Spleen (tissue), 11 donors: ENCODE measurements around the gene GSTO1. TPM values are rescaled to one million over a fixed set of nuclear protein-coding genes. Genes with fewer than 3 reads are reported as not detected.

Experiments
- DNase-seq: peaks from one replicate; pipeline ENCODE4 v3.0.0-alpha.2; 2020
- H3K27ac ChIP-seq, 8 donors: fragments of 200-600 bp; sonication (generic) in 7 of 8; 1 replicate in 4 of 8; 2 replicates in 4 of 8; pipeline versions ENCODE4 v1.5.0 to v1.8.0; 2016 to 2021; ENCODE audit warnings: inconsistent platforms in 4 of 8, mild to moderate bottlenecking in 4 of 8, moderate library complexity in 1 of 8
- H3K27me3 ChIP-seq, 7 donors: fragments of 200-600 bp; sonication (generic) in 6 of 7; replicated peaks in 1 of 7; 1 replicate in 4 of 7; 2 replicates in 3 of 7; pipeline versions ENCODE4 v1.5.0 to v1.8.0; 2016 to 2021; ENCODE audit warnings: inconsistent platforms in 3 of 7, mild to moderate bottlenecking in 1 of 7
- H3K36me3 ChIP-seq, 6 donors: fragments of 200-600 bp; sonication (generic) in 5 of 6; 1 replicate in 4 of 6; 2 replicates in 2 of 6; pipeline versions ENCODE4 v1.5.0 to v1.8.0; 2016 to 2021; ENCODE audit warnings: inconsistent platforms in 2 of 6
- H3K4me1 ChIP-seq, 6 donors: fragments of 200-600 bp; sonication (generic) in 5 of 6; 1 replicate in 3 of 6; 2 replicates in 3 of 6; pipeline versions ENCODE4 v1.5.0 to v1.8.0; 2016 to 2021; ENCODE audit warnings: inconsistent platforms in 3 of 6
- H3K4me3 ChIP-seq, 8 donors: fragments of 200-600 bp; sonication (generic) in 7 of 8; 1 replicate in 4 of 8; 2 replicates in 4 of 8; pipeline versions ENCODE4 v1.5.0 to v1.8.0; 2016 to 2021; ENCODE audit warnings: inconsistent platforms in 4 of 8, mild to moderate bottlenecking in 4 of 8, moderate library complexity in 2 of 8
- H3K9me3 ChIP-seq, 8 donors: fragments of 200-600 bp; sonication (generic) in 7 of 8; 1 replicate in 4 of 8; 2 replicates in 4 of 8; pipeline versions ENCODE4 v1.5.0 to v1.8.0; 2016 to 2021; ENCODE audit warnings: inconsistent platforms in 4 of 8
- CTCF ChIP-seq, 11 experiments: fragments of 200-600 bp in 7 of 11; fragments of 450-650 bp in 4 of 11; sonication (generic) in 4 of 11; IDR thresholded peaks in 8 of 11; conservative IDR thresholded peaks in 3 of 11; 1 replicate in 7 of 11; 2 replicates in 4 of 11; pipeline versions ENCODE4 v1.4.0 to v1.8.0; 2016 to 2021; ENCODE audit warnings: antibody characterized with exemption in 11 of 11, inconsistent platforms in 4 of 11, mild to moderate bottlenecking in 1 of 11
- POLR2A ChIP-seq, 3 donors: fragments of 450-650 bp; IDR thresholded peaks; one replicate each; pipeline ENCODE4 v1.5.1; 2017; ENCODE audit warnings: antibody characterized with exemption in 3 of 3, mild to moderate bottlenecking in 1 of 3
- POLR2AphosphoS5 ChIP-seq, 3 donors: sonication (generic); formaldehyde crosslinking; IDR thresholded peaks; one replicate each; pipeline ENCODE4 v1.5.1; 2017; ENCODE audit warnings: antibody characterized with exemption in 3 of 3
- WGBS, 5 donors: extraction: QIAGEN DNeasy Blood & Tissue Kit in 3 of 5; methylation state at CpG; one replicate each; pipeline versions ENCODE4 v1.1.5 to v1.1.7; 2013 to 2018; 5-methylcytosine and 5-hydroxymethylcytosine counted together
- intact Hi-C: fragments of 100-400 bp; cut with DNase I; formaldehyde crosslinking; loops from one replicate; pipeline ENCODE4 v1.15.0; 2023; ENCODE audit warnings: low total_unique reads
- polyA plus RNA-seq, 3 donors: library from polyadenylated mRNA; stranded (reverse); fragments of 200-250 nt; gene quantifications; one replicate each; pipeline ENCODE4 v1.2.1, GENCODE V29; 2013
- total RNA-seq, 7 donors: library from RNA; depleted of rRNA in 3 of 7; stranded (reverse); fragments of >200 nt in 3 of 7; fragmentation: NEBNext Ultra II Directional in 4 of 7; extraction: Animal tissue kit (Norgen Biotek cat#: 25700) in 4 of 7; gene quantifications; one replicate each; pipeline versions ENCODE4 v1.1.0 to v1.2.1, GENCODE V29; 2016 to 2021
- donor health status: healthy with polysubstance abuse.
- donor health status: DM: no; HTN: no; CAD: no; lungs with moderate emphysema.
- donor health status: DM: no; HTN: no; CAD: no.
- donor health status: Bipolar disorder and iron deficiency.
- donor health status: healthy.
- donor health status: DM: no; HTN: no; CAD: no.
- donor health status: DM: yes; HTN: yes; CAD: no.

GSTO1 gene
- total and polyA plus RNA-seq, 10 donors = 64.4 to 157 (median 90.8) TPM

- Histone ChIP-seq H3K4me3 (peak overlapping the region; percentile 49 to 93 (median 76)), H3K36me3 (peaks cover 0 to 54% (median 39%) of the 10 kb centered on the region in 6 donors), H3K27me3 (no peaks in the 10 kb centered on the region), H3K4me1 (peaks cover 10 to 63% (median 56%) of the 10 kb centered on the region in 6 donors), H3K27ac (peak overlapping the region; percentile 76 to 97 (median 92)), H3K9me3 (no peaks in the 10 kb centered on the region)
- no peak for TF ChIP-seq CTCF (IDR thresholded peaks at IDR 0.05 in 8 of 11, conservative IDR thresholded peaks at IDR 0.05 in 3 of 11)
- no peak for TF ChIP-seq POLR2A (IDR thresholded peaks at IDR 0.05)
- peak in 1 of 3 donors; percentile 34 for TF ChIP-seq POLR2AphosphoS5 (IDR thresholded peaks at IDR 0.05)
- peak; percentile 76 for DNase-seq
- intact Hi-C loops = no loop called here
- WGBS, 5 donors = 79 to 84% (median 82%) methylated on average over 14 of the region's 14 CpGs
These were observed 13.2 kb downstream of the GSTO1 start for GRCh38 chr10:104267721-104268404.

DNA sequence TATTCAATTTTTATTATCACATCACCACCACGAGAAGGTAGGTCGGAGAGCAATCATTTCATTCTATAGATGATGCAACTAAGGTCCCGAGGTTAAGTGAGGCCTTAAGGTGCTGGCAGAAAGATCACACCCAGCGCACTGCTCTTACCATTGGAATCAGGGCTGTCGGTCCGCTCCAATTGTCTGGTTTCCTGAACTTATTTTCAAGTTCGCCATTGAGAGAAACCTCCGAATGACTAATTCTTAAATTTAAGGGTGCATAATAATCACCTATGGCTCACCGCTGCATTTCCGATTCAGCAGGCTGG, 13.7 kb downstream of the GSTO1 start:
- 9 to 11% (median 10%) methylated on average over 10 of the region's 10 CpGs for WGBS, 5 donors
- Histone ChIP-seq H3K27ac (peak overlapping the region; percentile 76 to 97 (median 92)), H3K4me3 (peak overlapping the region; percentile 49 to 93 (median 76)), H3K4me1 (peaks cover 9 to 58% (median 53%) of the 10 kb centered on the region in 6 donors), H3K9me3 (no peaks in the 10 kb centered on the region), H3K27me3 (no peaks in the 10 kb centered on the region), H3K36me3 (peaks cover 0 to 49% (median 34%) of the 10 kb centered on the region in 6 donors)
- TF ChIP-seq CTCF (IDR thresholded peaks at IDR 0.05 in 8 of 11, conservative IDR thresholded peaks at IDR 0.05 in 3 of 11) (no peak), POLR2AphosphoS5 (IDR thresholded peaks at IDR 0.05) (no peak), POLR2A (IDR thresholded peaks at IDR 0.05) (no peak)
- intact Hi-C loops = no loop called here
- DNase-seq = no peak

GRCh38 chr10:104268713-104269645, 14.3 kb downstream of the GSTO1 start, which contains the start of gene GSTO2:
TSS of gene GSTO2 (plus strand) at chr10:104269184. CDS start at chr10:104274916, 5,732 bp downstream.
- Histone ChIP-seq H3K27me3 (peaks cover 0 to 3% (median 0%) of the 10 kb centered on the region in 7 donors), H3K27ac (peak within 1 kb of the TSS; percentile 85 to 97 (median 92)), H3K36me3 (peaks cover 0 to 43% (median 31%) of the 10 kb centered on the region in 6 donors), H3K9me3 (no peaks in the 10 kb centered on the region), H3K4me3 (peak within 1 kb of the TSS; percentile 49 to 93 (median 76)), H3K4me1 (peaks cover 5 to 52% (median 47%) of the 10 kb centered on the region in 6 donors)
- DNase-seq = peak; percentile 100
- intact Hi-C loops = no loop called here
- peak in 3 of 11 experiments; percentile 10 to 37 (median 35) for TF ChIP-seq CTCF (IDR thresholded peaks at IDR 0.05 in 8 of 11, conservative IDR thresholded peaks at IDR 0.05 in 3 of 11)
- peak in 2 of 3 donors; percentile 58 to 75 for TF ChIP-seq POLR2A (IDR thresholded peaks at IDR 0.05)
- peak; percentile 94 to 96 (median 95) for TF ChIP-seq POLR2AphosphoS5 (IDR thresholded peaks at IDR 0.05)
- WGBS, 5 donors = 2 to 4% (median 2%) methylated on average over 34 to 59 of the region's 59 CpGs
